Tibial nerve (tissue), 3 donors: ENCODE results near the gene MPST.

Experiments
- CTCF ChIP-seq, 5 experiments: fragments of 200-600 bp in 3 of 5; fragments of 450-650 bp in 2 of 5; sonication (generic) in 3 of 5; IDR thresholded peaks; one replicate each; pipeline ENCODE4 v1.5.1; 2016 to 2019; ENCODE audit warnings: antibody characterized with exemption in 5 of 5, mild to moderate bottlenecking in 3 of 5, moderate library complexity in 2 of 5
- POLR2A ChIP-seq, 2 donors: fragments of 450-650 bp; IDR thresholded peaks; one replicate each; pipeline ENCODE4 v1.6.1; 2017; ENCODE audit warnings: antibody characterized with exemption in 2 of 2, mild to moderate bottlenecking in 2 of 2, moderate library complexity in 2 of 2

- TF ChIP-seq CTCF (IDR thresholded peaks at IDR 0.05) (no peak), POLR2A (IDR thresholded peaks at IDR 0.05) (no peak)
Observed at GRCh38 chr22:37069719-37070118, 50.2 kb downstream of the MPST start.
